Prostate gland (tissue), 2 donors: ENCODE measurements around the gene APOL3. TPM values are rescaled to one million over a fixed set of nuclear protein-coding genes. Genes with fewer than 3 reads are reported as not detected.
"Not testable (repeated sequence)": the region's sequence is repeated elsewhere in the genome, so short reads cannot be mapped to it uniquely, and the experiment has no call there.

Experiments
- DNase-seq: peaks from one replicate; pipeline ENCODE4 v3.0.0-alpha.2; 2019; ENCODE audit warnings: low spot score
- H3K27ac ChIP-seq, 2 donors: fragments of 200-600 bp; sonication (generic); 2 replicates each; pipeline ENCODE4 v1.5.1; 2017 to 2019
- H3K27me3 ChIP-seq: fragments of 200-600 bp; sonication (generic); replicated peaks from 2 replicates; pipeline ENCODE4 v1.5.1; 2019; ENCODE audit not compliant: insufficient read depth
- H3K36me3 ChIP-seq, 2 donors: fragments of 200-600 bp; sonication (generic); 1 replicate in 1 of 2; 2 replicates in 1 of 2; pipeline versions ENCODE4 v1.5.1 to v1.8.1; 2017 to 2019
- H3K4me1 ChIP-seq: fragments of 200-600 bp; sonication (generic); replicated peaks from 2 replicates; pipeline ENCODE4 v1.5.1; 2019
- H3K4me3 ChIP-seq, 2 donors: fragments of 200-600 bp; sonication (generic); 2 replicates each; pipeline ENCODE4 v1.5.1; 2017 to 2019
- H3K9me3 ChIP-seq: fragments of 200-600 bp; sonication (generic); 2 replicates; pipeline ENCODE4 v1.5.1; 2017
- POLR2A ChIP-seq: fragments of 450-650 bp; IDR thresholded peaks from one replicate; pipeline ENCODE4 v1.6.1; 2016; ENCODE audit warnings: antibody characterized with exemption, mild to moderate bottlenecking
- POLR2AphosphoS5 ChIP-seq: sonication (generic); formaldehyde crosslinking; IDR thresholded peaks from one replicate; pipeline ENCODE4 v1.6.1; 2017; ENCODE audit warnings: antibody characterized with exemption
- WGBS: methylation state at CpG from one replicate; pipeline ENCODE4 v1.1.5; 2018; 5-methylcytosine and 5-hydroxymethylcytosine counted together
- intact Hi-C: fragments of 100-400 bp; cut with DNase I; formaldehyde crosslinking; loops from one replicate; pipeline ENCODE4 v1.14.2; 2022
- total RNA-seq, 2 donors: library from RNA; depleted of rRNA; stranded (reverse); fragments of >200 nt; gene quantifications; one replicate each; pipeline ENCODE4 v1.1.0, GENCODE V29; 2016
- TF ChIP-seq, protein P1 (sequence below), 4 experiments: fragments of 200-600 bp in 2 of 4; fragments of 450-650 bp in 2 of 4; sonication (generic) in 2 of 4; IDR thresholded peaks; 1 replicate in 3 of 4; 2 replicates in 1 of 4; pipeline ENCODE4 v1.5.1; 2016 to 2019; ENCODE audit warnings: antibody characterized with exemption in 4 of 4, mild to moderate bottlenecking in 2 of 4, moderate library complexity in 2 of 4

The APOL3 gene
- total RNA-seq, 2 donors from 2014 or later, result 18.8 to 32.2 TPM

GRCh38 chr22:36154423-36154945, 6.1 kb downstream of the APOL3 start:
- WGBS, result 75% methylated on average over 3 of the region's 3 CpGs
- Histone ChIP-seq H3K27me3 (no peaks in the 10 kb centered on the region), H3K9me3 (no peaks in the 10 kb centered on the region), H3K4me1 (peaks cover 2% of the 10 kb centered on the region), H3K4me3 (no peak overlapping the region), H3K27ac (peak overlapping the region; percentile 86 to 91), H3K36me3 (no peaks in the 10 kb centered on the region)
- TF ChIP-seq, protein P1, sequence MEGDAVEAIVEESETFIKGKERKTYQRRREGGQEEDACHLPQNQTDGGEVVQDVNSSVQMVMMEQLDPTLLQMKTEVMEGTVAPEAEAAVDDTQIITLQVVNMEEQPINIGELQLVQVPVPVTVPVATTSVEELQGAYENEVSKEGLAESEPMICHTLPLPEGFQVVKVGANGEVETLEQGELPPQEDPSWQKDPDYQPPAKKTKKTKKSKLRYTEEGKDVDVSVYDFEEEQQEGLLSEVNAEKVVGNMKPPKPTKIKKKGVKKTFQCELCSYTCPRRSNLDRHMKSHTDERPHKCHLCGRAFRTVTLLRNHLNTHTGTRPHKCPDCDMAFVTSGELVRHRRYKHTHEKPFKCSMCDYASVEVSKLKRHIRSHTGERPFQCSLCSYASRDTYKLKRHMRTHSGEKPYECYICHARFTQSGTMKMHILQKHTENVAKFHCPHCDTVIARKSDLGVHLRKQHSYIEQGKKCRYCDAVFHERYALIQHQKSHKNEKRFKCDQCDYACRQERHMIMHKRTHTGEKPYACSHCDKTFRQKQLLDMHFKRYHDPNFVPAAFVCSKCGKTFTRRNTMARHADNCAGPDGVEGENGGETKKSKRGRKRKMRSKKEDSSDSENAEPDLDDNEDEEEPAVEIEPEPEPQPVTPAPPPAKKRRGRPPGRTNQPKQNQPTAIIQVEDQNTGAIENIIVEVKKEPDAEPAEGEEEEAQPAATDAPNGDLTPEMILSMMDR (IDR thresholded peaks at IDR 0.05), result no peak
- no peak for TF ChIP-seq POLR2AphosphoS5
- no peak for TF ChIP-seq POLR2A
- no peak for DNase-seq
- intact Hi-C loops, result loop anchor here (10.0 kb wide), 1 partner anchor 80 kb away; the partner anchor contains the start of gene APOL2

GRCh38 chr22:36153501-36154422, 6.8 kb downstream of the APOL3 start:
- intact Hi-C loops, result loop anchor here (10.0 kb wide), 1 partner anchor 81 kb away; the partner anchor contains the start of gene APOL2
- 62% methylated on average over 12 of the region's 12 CpGs for WGBS
- peaks cover 2% of the 10 kb centered on the region for H3K4me1 ChIP-seq

DNA sequence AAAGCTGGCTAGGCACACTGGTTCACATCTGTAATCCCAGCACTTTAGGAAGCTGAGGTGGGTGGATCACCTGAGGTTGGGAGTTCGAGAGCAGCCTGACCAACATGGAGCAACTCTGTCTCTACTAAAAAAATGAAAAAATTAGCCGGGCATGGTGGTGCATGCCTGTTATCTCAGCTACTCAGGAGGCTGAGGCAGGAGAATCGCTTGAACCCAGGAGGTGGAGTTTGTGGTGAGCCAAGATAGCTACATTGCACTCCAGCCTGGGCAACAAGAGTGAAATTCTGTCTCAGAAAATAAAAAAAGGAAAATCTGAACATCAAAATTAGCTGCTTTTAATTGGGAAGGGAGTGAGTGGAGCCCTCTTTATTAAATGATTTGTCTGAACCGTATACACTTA, 7.7 kb downstream of the APOL3 start:
- WGBS, result 94% methylated on average over 4 of the region's 4 CpGs
- DNase-seq, H3K4me1 ChIP-seq, H3K27ac ChIP-seq, H3K27me3 ChIP-seq, H3K36me3 ChIP-seq, H3K9me3 ChIP-seq, H3K4me3 ChIP-seq: not testable (repeated sequence)
- intact Hi-C loops, result loop anchor here (10.0 kb wide), 1 partner anchor 82 kb away; the partner anchor contains the start of gene APOL2

More at GRCh38 chr22:36153501-36154422, 6.8 kb downstream of the APOL3 start:
- no peaks in the 10 kb centered on the region for H3K36me3 ChIP-seq
- no peaks in the 10 kb centered on the region for H3K9me3 ChIP-seq
- H3K27me3 ChIP-seq, result no peaks in the 10 kb centered on the region
- no peak for DNase-seq
- no peak for TF ChIP-seq POLR2A
- H3K27ac ChIP-seq, result peak overlapping the region; percentile 11 to 86
- no peak overlapping the region for H3K4me3 ChIP-seq

- Histone ChIP-seq H3K27me3 (no peaks in the 10 kb centered on the region), H3K36me3 (no peaks in the 10 kb centered on the region), H3K4me3 (no peak overlapping the region), H3K9me3 (no peaks in the 10 kb centered on the region), H3K27ac (peak overlapping the region in 1 of 2 donors; percentile 33), H3K4me1 (peaks cover 2% of the 10 kb centered on the region)
- no peak for TF ChIP-seq POLR2AphosphoS5
- TF ChIP-seq, protein P1 (IDR thresholded peaks at IDR 0.05), result no peak
- TF ChIP-seq POLR2A, result no peak
- no peak for DNase-seq
- WGBS, result 92% methylated on average over 3 of the region's 3 CpGs
- intact Hi-C loops, result loop anchor here (10.0 kb wide), 1 partner anchor 83 kb away; the partner anchor contains the start of gene APOL2
These were observed 8.5 kb downstream of the APOL3 start for GRCh38 chr22:36152088-36152487.

GRCh38 chr22:36151006-36151595, 9.5 kb downstream of the APOL3 start:
- Histone ChIP-seq H3K36me3 (no peaks in the 10 kb centered on the region), H3K27ac (peak overlapping the region; percentile 11 to 35), H3K27me3 (no peaks in the 10 kb centered on the region), H3K9me3 (no peaks in the 10 kb centered on the region), H3K4me1 (no peaks in the 10 kb centered on the region), H3K4me3 (no peak overlapping the region)
- TF ChIP-seq POLR2A (no peak), POLR2AphosphoS5 (peak; percentile 33)
- TF ChIP-seq, protein P1 (IDR thresholded peaks at IDR 0.05), result no peak
- intact Hi-C loops, result loop anchor here (10.0 kb wide), 1 partner anchor 84 kb away; the partner anchor contains the start of gene APOL2
- 40% methylated on average over 3 of the region's 3 CpGs for WGBS
- DNase-seq, result no peak
